ENCODE results near the gene ARHGAP15.

Gene ARHGAP15

GRCh38 chr2:143521396-143521795 is 392.2 kb downstream of the ARHGAP15 start:
- no peak overlapping the region for H3K4me3 ChIP-seq (ENCODE audit: low read depth, low read length)
- no peak for TF ChIP-seq CTCF (IDR thresholded peaks at IDR 0.05; ENCODE audit: low read depth, low read length)

- no peak for TF ChIP-seq CTCF (IDR thresholded peaks at IDR 0.05; ENCODE audit: low read depth, low read length)
- no peak overlapping the region for H3K4me3 ChIP-seq (ENCODE audit: low read depth, low read length)
Observed at GRCh38 chr2:143522699-143523098, 393.5 kb downstream of the ARHGAP15 start.

GRCh38 chr2:143524119-143524553 is 394.9 kb downstream of the ARHGAP15 start:
- no peak for TF ChIP-seq CTCF (IDR thresholded peaks at IDR 0.05; ENCODE audit: low read depth, low read length)
- no peak overlapping the region for H3K4me3 ChIP-seq (ENCODE audit: low read depth, low read length)

GRCh38 chr2:143524559-143525401 is 395.6 kb downstream of the ARHGAP15 start:
- no peak for TF ChIP-seq CTCF (IDR thresholded peaks at IDR 0.05; ENCODE audit: low read depth, low read length)
- H3K4me3 ChIP-seq (ENCODE audit: low read depth, low read length): no peak overlapping the region

- no peak overlapping the region for H3K4me3 ChIP-seq (ENCODE audit: low read depth, low read length)
- TF ChIP-seq CTCF (IDR thresholded peaks at IDR 0.05; ENCODE audit: low read depth, low read length): no peak
Observed at GRCh38 chr2:143525402-143525860, 396.2 kb downstream of the ARHGAP15 start.

- TF ChIP-seq CTCF (IDR thresholded peaks at IDR 0.05; ENCODE audit: low read depth, low read length): no peak
- H3K4me3 ChIP-seq (ENCODE audit: low read depth, low read length): no peak overlapping the region
Observed at GRCh38 chr2:143526498-143526897, 397.3 kb downstream of the ARHGAP15 start.

DNA sequence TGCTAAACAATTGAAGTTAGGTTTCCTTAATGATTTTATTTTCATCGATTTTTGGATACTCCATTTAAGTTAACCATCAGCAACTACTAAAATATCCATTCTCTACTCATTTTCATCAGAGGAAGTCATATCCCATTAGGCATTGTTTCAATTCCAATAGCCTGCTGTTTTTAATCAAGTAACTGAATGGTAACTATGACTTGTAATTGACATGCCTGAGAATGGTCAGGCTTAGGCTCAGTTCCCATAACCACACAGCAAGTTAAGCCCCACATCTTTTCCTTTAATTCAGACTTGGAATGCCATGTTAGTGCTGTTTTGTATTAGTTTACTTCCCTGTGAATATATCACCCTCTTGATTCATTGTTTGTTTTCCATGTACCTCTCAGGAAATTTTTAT is 398.8 kb downstream of the ARHGAP15 start:
- TF ChIP-seq CTCF (IDR thresholded peaks at IDR 0.05; ENCODE audit: low read depth, low read length): no peak
- H3K4me3 ChIP-seq (ENCODE audit: low read depth, low read length): no peak overlapping the region
